ENCODE results near the gene TTC12. TPM values are rescaled to one million over a fixed set of nuclear protein-coding genes. Genes with fewer than 3 reads are reported as not detected.

The TTC12 gene
- total and polyA plus RNA-seq, 2 donors (not counting 3 experiments of a cell fraction or from before 2014, with no cell fraction given), result 2.2 to 2.9 TPM

GRCh38 chr11:113349528-113349927 is 35.1 kb downstream of the TTC12 start:
- H3K79me2 ChIP-seq (ENCODE audit: control insufficient read depth, insufficient read depth, low read length), result no peaks in the 10 kb centered on the region
- no peaks in the 10 kb centered on the region for H4K20me1 ChIP-seq (replicated peaks; ENCODE audit: control insufficient read depth, extremely low read depth, insufficient read depth, low read length)
- FAIRE-seq (no peak), DNase-seq (ENCODE audit: low read depth, low spot score) (no peak)
- CTCF ChIA-PET, result no interaction called here
- H3K27me3 ChIP-seq (ENCODE audit: control insufficient read depth in 2 of 2, insufficient read depth in 2 of 2, low read length in 2 of 2), result no peaks in the 10 kb centered on the region
- H3K27ac ChIP-seq (ENCODE audit: insufficient read depth, low read depth, low read length), result no peak overlapping the region
- H3K36me3 ChIP-seq (ENCODE audit: control insufficient read depth in 2 of 2, extremely low read depth in 1 of 2, insufficient read depth in 2 of 2, low read length in 2 of 2), result no peaks in the 10 kb centered on the region
- H3K4me3 ChIP-seq (replicated peaks in 1 of 3; ENCODE audit: insufficient read depth in 1 of 3, low read depth in 1 of 3, low read length in 3 of 3), result no peak overlapping the region
- no peaks in the 10 kb centered on the region for H3K9me1 ChIP-seq (replicated peaks; ENCODE audit: control insufficient read depth, extremely low read depth, insufficient read depth, low read length)
- POLR2A ChIA-PET, result no interaction called here
- H3K4me1 ChIP-seq (ENCODE audit: control insufficient read depth, extremely low read depth, insufficient read depth, low read length), result no peaks in the 10 kb centered on the region
- no peak overlapping the region for H3K4me2 ChIP-seq (ENCODE audit: insufficient read depth, low read length)
- dilution Hi-C loops (cut with MboI; ENCODE audit: extremely low pct_ligation_motif_present, low sequenced_read_pairs) (no loop called here), intact Hi-C loops (cut with micrococcal nuclease) (no loop called here)
- H3K9ac ChIP-seq (replicated peaks; ENCODE audit: extremely low read depth, insufficient read depth, low read length), result no peak overlapping the region
- no peak overlapping the region for H2AFZ ChIP-seq (ENCODE audit: low read depth, low read length)
- no peak for TF ChIP-seq FOS (IDR thresholded peaks at IDR 0.05; ENCODE audit: borderline replicate concordance, insufficient read depth, low read length)
- TF ChIP-seq JUN (IDR thresholded peaks at IDR 0.05; ENCODE audit: borderline replicate concordance, insufficient read depth, insufficient read length, low read depth), result no peak
- no peak for TF ChIP-seq POLR2A (IDR thresholded peaks at IDR 0.05; ENCODE audit: low read depth, low read length)
- no peak for TF ChIP-seq MYC (IDR thresholded peaks at IDR 0.05; ENCODE audit: low read depth, low read length)
- TF ChIP-seq MAX (IDR thresholded peaks at IDR 0.05; ENCODE audit: insufficient read depth, insufficient read length), result no peak
- no peak for TF ChIP-seq EZH2 (IDR thresholded peaks at IDR 0.05; ENCODE audit: borderline replicate concordance, low read depth, low read length, severe bottlenecking)
- no peak for TF ChIP-seq GATA2 (IDR thresholded peaks at IDR 0.05; ENCODE audit: insufficient read depth, insufficient read length, low read depth, low read length)
- no peak for TF ChIP-seq POLR2AphosphoS5 (IDR thresholded peaks at IDR 0.05; ENCODE audit: insufficient read depth, low read depth, low read length)
- no peak for TF ChIP-seq CTCF (IDR thresholded peaks at IDR 0.05; ENCODE audit: extremely low read depth in 1 of 2, insufficient read depth in 1 of 2, low read depth in 1 of 2, low read length in 2 of 2)
- no TSS peak for BruUV-seq (replicated peaks)
- H3K9me3 ChIP-seq (replicated peaks; ENCODE audit: control insufficient read depth, insufficient read depth, low read length), result no peaks in the 10 kb centered on the region
